ENCODE measurements around the gene CRCP.
"Not testable (repeated sequence)": the region's sequence is repeated elsewhere in the genome, so short reads cannot be mapped to it uniquely, and the experiment has no call there.

CRCP gene

GRCh38 chr7:66162622-66163021 lies 48.0 kb downstream of the CRCP start:
- POLR2A ChIA-PET: no interaction called here
- CTCF ChIA-PET: no interaction called here
- no peak for DNase-seq (ENCODE audit: extremely low spot score)
- no peak for TF ChIP-seq CTCF (IDR thresholded peaks at IDR 0.05; ENCODE audit: control extremely low read depth, extremely low read depth, low read depth, missing control alignments)

GRCh38 chr7:66163186-66163610 lies 48.6 kb downstream of the CRCP start:
- POLR2A ChIA-PET: no interaction called here
- CTCF ChIA-PET: no interaction called here
- no peak for DNase-seq (ENCODE audit: extremely low spot score)
- TF ChIP-seq CTCF (IDR thresholded peaks at IDR 0.05; ENCODE audit: control extremely low read depth, extremely low read depth, low read depth, missing control alignments): no peak

GRCh38 chr7:66164356-66164755 lies 49.7 kb downstream of the CRCP start:
- DNase-seq (ENCODE audit: extremely low spot score): no peak
- no peak for TF ChIP-seq CTCF (IDR thresholded peaks at IDR 0.05; ENCODE audit: control extremely low read depth, extremely low read depth, low read depth, missing control alignments)
- ChIA-PET POLR2A (no interaction called here), CTCF (no interaction called here)

GRCh38 chr7:66167773-66168387 lies 53.2 kb downstream of the CRCP start:
- DNase-seq (ENCODE audit: extremely low spot score): no peak
- ChIA-PET CTCF (no interaction called here), POLR2A (no interaction called here)
- TF ChIP-seq CTCF (IDR thresholded peaks at IDR 0.05; ENCODE audit: control extremely low read depth, extremely low read depth, low read depth, missing control alignments): no peak

GRCh38 chr7:66169616-66170015 lies 55.0 kb downstream of the CRCP start:
- CTCF ChIA-PET: interaction anchor here (1.0 kb wide), 1 partner anchor 23 kb away, joined by 3 read pairs; no protein-coding TSS in a partner anchor
- POLR2A ChIA-PET: no interaction called here
- no peak for DNase-seq (ENCODE audit: extremely low spot score)
- no peak for TF ChIP-seq CTCF (IDR thresholded peaks at IDR 0.05; ENCODE audit: control extremely low read depth, extremely low read depth, low read depth, missing control alignments)

GRCh38 chr7:66170309-66171231 lies 55.9 kb downstream of the CRCP start:
- ChIA-PET CTCF (interaction anchor here (0.7 to 1.1 kb wide), 4 partner anchors 9 to 22 kb away, joined by 3 read pairs; no protein-coding TSS in a partner anchor), POLR2A (no interaction called here)
- TF ChIP-seq CTCF (IDR thresholded peaks at IDR 0.05; ENCODE audit: control extremely low read depth, extremely low read depth, low read depth, missing control alignments): no peak
- DNase-seq (ENCODE audit: extremely low spot score): no peak

- CTCF ChIA-PET; POLR2A ChIA-PET; DNase-seq (ENCODE audit: extremely low spot score): not testable (repeated sequence)
Measured at GRCh38 chr7:66172536-66173401, 58.1 kb downstream of the CRCP start.

Measured in GM10248 (cell line).